KMS-11 (cell line): Measurements from ENCODE around the gene CD93.

Experiments
- H2AFZ ChIP-seq: fragments of 200-600 bp; sonication (generic); 2 replicates; pipeline ENCODE4 v1.6.1; 2016; ENCODE audit warnings: antibody characterized with exemption, mixed run types, low read depth
- H3K27ac ChIP-seq: fragments of 200-600 bp; sonication (generic); 2 replicates; pipeline ENCODE4 v1.6.1; 2016; ENCODE audit warnings: mild to moderate bottlenecking, mixed run types
- H3K27me3 ChIP-seq: fragments of 200-600 bp; sonication (generic); 2 replicates; pipeline ENCODE4 v1.6.1; 2017; ENCODE audit warnings: mild to moderate bottlenecking, low read depth, mixed run types, moderate library complexity; ENCODE audit not compliant: insufficient read depth
- H3K36me3 ChIP-seq: fragments of 200-600 bp; sonication (generic); 2 replicates; pipeline ENCODE4 v1.6.1; 2017; ENCODE audit warnings: mild to moderate bottlenecking, mixed run types; ENCODE audit not compliant: insufficient read depth
- H3K4me1 ChIP-seq: fragments of 200-600 bp; sonication (generic); 2 replicates; pipeline ENCODE4 v1.6.1; 2016; ENCODE audit warnings: mild to moderate bottlenecking, low read depth, mixed run types; ENCODE audit not compliant: poor library complexity, severe bottlenecking
- H3K4me2 ChIP-seq: fragments of 200-600 bp; sonication (generic); 2 replicates; pipeline ENCODE4 v1.7.0; 2016; ENCODE audit warnings: mild to moderate bottlenecking, mixed run types
- H3K4me3 ChIP-seq: fragments of 200-600 bp; sonication (generic); IDR thresholded peaks from 2 replicates; pipeline ENCODE4 v1.6.1; 2017; ENCODE audit warnings: low read depth, low read length, mixed read lengths; ENCODE audit not compliant: insufficient read depth
- H3K79me2 ChIP-seq: fragments of 200-600 bp; sonication (generic); 2 replicates; pipeline ENCODE4 v1.6.1; 2016; ENCODE audit warnings: low read depth, mixed run types; ENCODE audit not compliant: insufficient read depth
- H3K9ac ChIP-seq: fragments of 200-600 bp; sonication (generic); 2 replicates; pipeline ENCODE4 v1.6.1; 2016; ENCODE audit warnings: mild to moderate bottlenecking, mixed run types
- H4K20me1 ChIP-seq: fragments of 200-600 bp; sonication (generic); 2 replicates; pipeline ENCODE4 v1.6.1; 2016; ENCODE audit warnings: mild to moderate bottlenecking, mixed run types; ENCODE audit not compliant: insufficient read depth
- TF ChIP-seq, protein P1 (sequence below): fragments of 200-600 bp; sonication (generic); conservative IDR thresholded peaks from 2 replicates; pipeline ENCODE4 v1.6.1; 2017; ENCODE audit warnings: low read depth, mild to moderate bottlenecking, antibody characterized with exemption, low read length, moderate library complexity, mixed read lengths

The CD93 gene

DNA sequence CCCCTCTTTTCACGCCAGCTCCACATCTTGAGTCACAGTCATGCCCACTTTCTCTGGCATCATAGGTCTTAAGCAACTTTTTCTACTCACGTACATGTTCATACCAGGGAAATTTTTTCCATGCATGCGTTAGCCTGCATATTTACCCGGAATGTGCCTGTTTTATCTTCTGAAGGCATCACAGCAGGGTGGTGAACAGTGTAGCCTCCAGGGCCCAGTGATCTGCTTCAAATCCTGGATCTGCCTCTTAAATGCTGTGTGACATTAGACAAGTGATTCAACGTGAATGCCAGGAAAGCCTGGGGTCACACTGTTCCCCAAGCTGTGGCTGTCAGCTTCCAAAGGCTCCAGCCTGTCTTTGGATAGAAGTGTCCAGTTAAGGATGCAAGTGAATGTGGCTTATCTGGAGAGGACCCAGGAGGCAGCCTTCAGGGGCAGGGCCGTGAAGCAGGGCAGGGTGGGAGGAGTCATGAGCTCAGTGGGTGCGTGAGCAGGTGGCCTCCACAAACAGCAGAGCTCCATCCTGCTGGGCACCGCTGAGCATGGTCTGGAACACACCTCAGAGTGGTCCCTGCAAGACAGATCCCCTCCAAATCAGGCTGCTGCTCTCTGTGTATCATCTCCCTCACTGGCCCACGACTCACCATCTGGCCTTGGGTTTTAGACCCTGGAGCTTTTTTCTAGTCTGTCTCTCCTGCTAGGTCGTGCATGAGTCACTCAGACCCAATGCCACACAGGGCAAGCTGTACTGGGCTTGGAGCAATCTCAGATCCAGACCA lies 30.4 kb upstream of the CD93 start:
- H2AFZ ChIP-seq: no peak overlapping the region
- TF ChIP-seq, protein P1, sequence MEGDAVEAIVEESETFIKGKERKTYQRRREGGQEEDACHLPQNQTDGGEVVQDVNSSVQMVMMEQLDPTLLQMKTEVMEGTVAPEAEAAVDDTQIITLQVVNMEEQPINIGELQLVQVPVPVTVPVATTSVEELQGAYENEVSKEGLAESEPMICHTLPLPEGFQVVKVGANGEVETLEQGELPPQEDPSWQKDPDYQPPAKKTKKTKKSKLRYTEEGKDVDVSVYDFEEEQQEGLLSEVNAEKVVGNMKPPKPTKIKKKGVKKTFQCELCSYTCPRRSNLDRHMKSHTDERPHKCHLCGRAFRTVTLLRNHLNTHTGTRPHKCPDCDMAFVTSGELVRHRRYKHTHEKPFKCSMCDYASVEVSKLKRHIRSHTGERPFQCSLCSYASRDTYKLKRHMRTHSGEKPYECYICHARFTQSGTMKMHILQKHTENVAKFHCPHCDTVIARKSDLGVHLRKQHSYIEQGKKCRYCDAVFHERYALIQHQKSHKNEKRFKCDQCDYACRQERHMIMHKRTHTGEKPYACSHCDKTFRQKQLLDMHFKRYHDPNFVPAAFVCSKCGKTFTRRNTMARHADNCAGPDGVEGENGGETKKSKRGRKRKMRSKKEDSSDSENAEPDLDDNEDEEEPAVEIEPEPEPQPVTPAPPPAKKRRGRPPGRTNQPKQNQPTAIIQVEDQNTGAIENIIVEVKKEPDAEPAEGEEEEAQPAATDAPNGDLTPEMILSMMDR: no peak
- no peaks in the 10 kb centered on the region for H3K36me3 ChIP-seq
- H3K27ac ChIP-seq: no peak overlapping the region
- no peak overlapping the region for H3K4me3 ChIP-seq
- no peak overlapping the region for H3K9ac ChIP-seq
- H3K4me1 ChIP-seq: no peaks in the 10 kb centered on the region
- no peaks in the 10 kb centered on the region for H3K79me2 ChIP-seq
- no peak overlapping the region for H3K4me2 ChIP-seq
- no peaks in the 10 kb centered on the region for H4K20me1 ChIP-seq
- H3K27me3 ChIP-seq: no peaks in the 10 kb centered on the region

DNA sequence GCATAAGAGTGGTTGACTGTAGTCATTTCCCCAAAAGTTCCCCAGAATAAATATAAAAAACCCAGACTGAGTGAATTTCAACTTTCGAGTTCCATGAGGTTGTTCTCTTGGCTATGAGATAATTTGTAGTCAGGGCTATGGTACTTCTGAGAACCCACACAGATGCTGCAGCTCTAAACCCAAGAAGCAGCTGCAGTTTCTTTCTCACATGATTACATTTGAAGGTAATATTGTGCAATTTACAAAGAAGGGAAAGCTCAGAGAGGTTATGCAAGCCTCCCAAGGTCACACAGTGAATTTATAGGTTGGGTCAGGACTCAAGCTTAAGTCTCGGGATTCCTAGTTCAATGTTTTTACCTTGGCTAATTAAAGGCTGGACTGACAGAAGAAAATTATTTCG lies 29.7 kb upstream of the CD93 start:
- Histone ChIP-seq H3K4me1 (no peaks in the 10 kb centered on the region), H3K79me2 (no peaks in the 10 kb centered on the region), H3K27ac (no peak overlapping the region), H2AFZ (no peak overlapping the region), H3K36me3 (no peaks in the 10 kb centered on the region), H3K4me3 (no peak overlapping the region), H3K4me2 (no peak overlapping the region), H3K27me3 (no peaks in the 10 kb centered on the region), H4K20me1 (no peaks in the 10 kb centered on the region), H3K9ac (no peak overlapping the region)
- TF ChIP-seq, protein P1: no peak

DNA sequence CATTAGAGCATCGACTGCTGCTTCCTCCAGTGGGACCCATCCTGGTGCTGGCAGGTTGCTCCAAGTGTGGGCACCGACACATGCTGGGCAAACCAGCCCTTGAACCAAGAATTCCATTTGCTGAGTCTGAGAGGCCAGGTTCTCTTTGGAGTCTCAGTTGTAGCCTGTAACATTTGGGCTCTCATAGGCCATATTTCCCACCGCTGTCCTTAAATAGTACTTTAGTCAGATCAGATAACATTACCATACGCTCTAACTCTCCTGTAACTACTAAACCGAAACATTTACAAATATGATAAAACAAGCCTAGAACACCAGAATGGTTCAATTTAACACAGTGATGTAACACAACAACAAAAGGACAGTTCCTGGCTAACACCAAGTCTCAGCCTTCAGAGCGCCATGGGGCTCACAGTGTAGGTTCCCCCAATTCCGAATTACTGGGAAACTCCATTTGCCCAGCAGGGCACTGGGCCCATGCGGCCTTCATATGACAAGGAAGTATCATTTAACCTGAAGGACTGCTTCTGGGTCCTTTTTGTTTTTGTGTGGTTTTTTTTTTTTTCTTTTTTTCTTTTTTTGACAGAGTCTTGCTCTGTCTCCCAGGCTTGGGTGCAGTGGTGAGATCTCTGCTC lies 28.4 kb upstream of the CD93 start:
- Histone ChIP-seq H2AFZ (no peak overlapping the region), H3K4me2 (no peak overlapping the region), H3K79me2 (no peaks in the 10 kb centered on the region), H3K9ac (no peak overlapping the region), H3K4me3 (no peak overlapping the region), H3K27ac (no peak overlapping the region), H3K36me3 (no peaks in the 10 kb centered on the region), H4K20me1 (no peaks in the 10 kb centered on the region), H3K4me1 (no peaks in the 10 kb centered on the region), H3K27me3 (no peaks in the 10 kb centered on the region)
- TF ChIP-seq, protein P1: no peak

DNA sequence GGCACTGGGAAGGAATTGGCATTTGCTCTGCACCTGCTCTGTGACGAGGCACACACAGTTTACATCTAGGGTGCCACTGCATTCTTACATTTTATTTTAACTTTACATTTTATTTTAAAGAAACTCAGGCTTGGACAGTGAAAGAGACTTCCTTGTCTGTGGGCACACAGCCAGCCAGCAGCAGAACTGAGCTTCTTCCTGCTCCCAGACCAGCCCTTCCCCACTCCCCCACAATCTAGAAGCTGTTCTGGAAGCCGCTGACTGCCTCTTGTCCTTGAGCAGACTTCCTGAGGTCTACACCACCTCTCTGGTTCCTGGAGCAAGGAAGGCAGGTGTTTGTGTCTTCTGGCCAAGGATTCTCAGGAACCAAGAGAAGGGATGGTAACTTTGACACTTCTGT lies 27.9 kb upstream of the CD93 start:
- no peak overlapping the region for H2AFZ ChIP-seq
- H3K27me3 ChIP-seq: no peaks in the 10 kb centered on the region
- H3K4me1 ChIP-seq: no peaks in the 10 kb centered on the region
- no peak overlapping the region for H3K4me3 ChIP-seq
- no peaks in the 10 kb centered on the region for H3K79me2 ChIP-seq
- H3K27ac ChIP-seq: no peak overlapping the region
- no peak overlapping the region for H3K4me2 ChIP-seq
- H3K9ac ChIP-seq: no peak overlapping the region
- TF ChIP-seq, protein P1: no peak
- H3K36me3 ChIP-seq: no peaks in the 10 kb centered on the region
- H4K20me1 ChIP-seq: no peaks in the 10 kb centered on the region
